Stomach (tissue), 9 donors: ENCODE measurements around the gene UMAD1. TPM values are rescaled to one million over a fixed set of nuclear protein-coding genes. Genes with fewer than 3 reads are reported as not detected.

Source experiments
- DNase-seq, 2 donors: peaks; one replicate each; pipeline versions ENCODE4 v3.0.0 to v3.0.0-alpha.2; 2013 to 2019
- H3K27ac ChIP-seq, 5 donors: fragments of 200-600 bp in 4 of 5; sonication (generic) in 4 of 5; one replicate each; pipeline ENCODE4 v1.5.1; 2013 to 2019; ENCODE audit warnings: mild to moderate bottlenecking in 1 of 5, moderate library complexity in 1 of 5
- H3K27me3 ChIP-seq, 3 donors: fragments of 200-600 bp; sonication (generic); one replicate each; pipeline ENCODE4 v1.5.1; 2017 to 2019; ENCODE audit warnings: mixed run types in 1 of 3
- H3K36me3 ChIP-seq, 4 donors: fragments of 200-600 bp; sonication (generic); 1 replicate in 3 of 4; 2 replicates in 1 of 4; pipeline ENCODE4 v1.5.1; 2016 to 2019
- H3K4me1 ChIP-seq, 4 donors: fragments of 200-600 bp; sonication (generic); one replicate each; pipeline ENCODE4 v1.5.1; 2016 to 2019
- H3K4me3 ChIP-seq, 4 donors: fragments of 200-600 bp; sonication (generic) in 3 of 4; one replicate each; pipeline ENCODE4 v1.5.1; 2016 to 2019; ENCODE audit warnings: mild to moderate bottlenecking in 1 of 4
- H3K9me3 ChIP-seq, 4 donors: fragments of 200-600 bp; sonication (generic); one replicate each; pipeline ENCODE4 v1.5.1; 2016 to 2019
- EP300 ChIP-seq: sonication (generic); formaldehyde crosslinking; IDR thresholded peaks from one replicate; pipeline ENCODE4 v1.6.1; 2017; ENCODE audit warnings: antibody characterized with exemption
- POLR2A ChIP-seq, 4 donors: fragments of 450-650 bp; IDR thresholded peaks; one replicate each; pipeline ENCODE4 v1.6.1; 2016; ENCODE audit warnings: antibody characterized with exemption in 4 of 4, control low read depth in 2 of 4, mild to moderate bottlenecking in 1 of 4, moderate library complexity in 1 of 4
- POLR2AphosphoS5 ChIP-seq, 3 donors: sonication (generic); formaldehyde crosslinking; IDR thresholded peaks; one replicate each; pipeline ENCODE4 v1.6.1; 2016; ENCODE audit warnings: antibody characterized with exemption in 3 of 3
- WGBS, 5 donors: extraction: QIAGEN DNeasy Blood & Tissue Kit in 3 of 5; methylation state at CpG; one replicate each; pipeline versions ENCODE4 v1.1.5 to v1.1.7; 2013 to 2018; 5-methylcytosine and 5-hydroxymethylcytosine counted together
- intact Hi-C: fragments of 100-400 bp; cut with DNase I; formaldehyde crosslinking; loops from one replicate; pipeline ENCODE4 v1.15.1; 2023; ENCODE audit warnings: low total_unique reads
- polyA plus RNA-seq, 3 donors: library from polyadenylated mRNA; stranded (reverse); fragments of 200-250 nt; gene quantifications; one replicate each; pipeline ENCODE4 v1.2.3, GENCODE V29; 2013
- total RNA-seq, 5 donors: library from RNA; depleted of rRNA; stranded (reverse); fragments of >200 nt; gene quantifications; one replicate each; pipeline versions ENCODE4 v1.1.0 to v1.2.3, GENCODE V29; 2014 to 2016
- TF ChIP-seq, protein P1 (sequence below), 7 experiments: fragments of 450-650 bp in 4 of 7; fragments of 200-600 bp in 3 of 7; sonication (generic) in 3 of 7; IDR thresholded peaks; one replicate each; pipeline ENCODE4 v1.5.1; 2016 to 2019; ENCODE audit warnings: antibody characterized with exemption in 7 of 7, control low read depth in 2 of 7, mild to moderate bottlenecking in 1 of 7
- donor health status: healthy with polysubstance abuse.
- donor health status: Bipolar disorder and iron deficiency.
- donor health status: healthy.

The UMAD1 gene
- total and polyA plus RNA-seq, 8 donors: 7.8 to 175 (median 30.1) TPM

- no peaks in the 10 kb centered on the region for H3K9me3 ChIP-seq
- 90 to 95% (median 93%) methylated on average over 5 of the region's 5 CpGs for WGBS, 5 donors
- peak overlapping the region in 1 of 4 donors; percentile 5 for H3K4me3 ChIP-seq
- no peaks in the 10 kb centered on the region for H3K27me3 ChIP-seq
- H3K4me1 ChIP-seq: peaks cover 4 to 75% (median 37%) of the 10 kb centered on the region in 4 donors
- DNase-seq: no peak
- intact Hi-C loops: no loop called here
- H3K27ac ChIP-seq: peak overlapping the region in 1 of 5 donors; percentile 42
- H3K36me3 ChIP-seq: no peaks in the 10 kb centered on the region
- TF ChIP-seq POLR2A (IDR thresholded peaks at IDR 0.05): no peak
- no peak for TF ChIP-seq EP300
- TF ChIP-seq, protein P1, sequence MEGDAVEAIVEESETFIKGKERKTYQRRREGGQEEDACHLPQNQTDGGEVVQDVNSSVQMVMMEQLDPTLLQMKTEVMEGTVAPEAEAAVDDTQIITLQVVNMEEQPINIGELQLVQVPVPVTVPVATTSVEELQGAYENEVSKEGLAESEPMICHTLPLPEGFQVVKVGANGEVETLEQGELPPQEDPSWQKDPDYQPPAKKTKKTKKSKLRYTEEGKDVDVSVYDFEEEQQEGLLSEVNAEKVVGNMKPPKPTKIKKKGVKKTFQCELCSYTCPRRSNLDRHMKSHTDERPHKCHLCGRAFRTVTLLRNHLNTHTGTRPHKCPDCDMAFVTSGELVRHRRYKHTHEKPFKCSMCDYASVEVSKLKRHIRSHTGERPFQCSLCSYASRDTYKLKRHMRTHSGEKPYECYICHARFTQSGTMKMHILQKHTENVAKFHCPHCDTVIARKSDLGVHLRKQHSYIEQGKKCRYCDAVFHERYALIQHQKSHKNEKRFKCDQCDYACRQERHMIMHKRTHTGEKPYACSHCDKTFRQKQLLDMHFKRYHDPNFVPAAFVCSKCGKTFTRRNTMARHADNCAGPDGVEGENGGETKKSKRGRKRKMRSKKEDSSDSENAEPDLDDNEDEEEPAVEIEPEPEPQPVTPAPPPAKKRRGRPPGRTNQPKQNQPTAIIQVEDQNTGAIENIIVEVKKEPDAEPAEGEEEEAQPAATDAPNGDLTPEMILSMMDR (IDR thresholded peaks at IDR 0.05): no peak
- no peak for TF ChIP-seq POLR2AphosphoS5 (IDR thresholded peaks at IDR 0.05)
These were observed 128.6 kb downstream of the UMAD1 start for GRCh38 chr7:7768977-7769709.

GRCh38 chr7:7769710-7770627 is 129.4 kb downstream of the UMAD1 start:
- WGBS, 5 donors: 87 to 91% (median 90%) methylated on average over 8 of the region's 8 CpGs
- Histone ChIP-seq H3K36me3 (no peaks in the 10 kb centered on the region), H3K9me3 (no peaks in the 10 kb centered on the region), H3K27me3 (no peaks in the 10 kb centered on the region), H3K27ac (peak overlapping the region in 1 of 5 donors; percentile 42), H3K4me1 (peaks cover 4 to 67% (median 32%) of the 10 kb centered on the region in 4 donors), H3K4me3 (peak overlapping the region in 1 of 4 donors; percentile 5)
- no peak for DNase-seq
- peak in 1 of 3 donors; percentile 29 for TF ChIP-seq POLR2AphosphoS5 (IDR thresholded peaks at IDR 0.05)
- TF ChIP-seq, protein P1 (IDR thresholded peaks at IDR 0.05): no peak
- intact Hi-C loops: no loop called here

DNA sequence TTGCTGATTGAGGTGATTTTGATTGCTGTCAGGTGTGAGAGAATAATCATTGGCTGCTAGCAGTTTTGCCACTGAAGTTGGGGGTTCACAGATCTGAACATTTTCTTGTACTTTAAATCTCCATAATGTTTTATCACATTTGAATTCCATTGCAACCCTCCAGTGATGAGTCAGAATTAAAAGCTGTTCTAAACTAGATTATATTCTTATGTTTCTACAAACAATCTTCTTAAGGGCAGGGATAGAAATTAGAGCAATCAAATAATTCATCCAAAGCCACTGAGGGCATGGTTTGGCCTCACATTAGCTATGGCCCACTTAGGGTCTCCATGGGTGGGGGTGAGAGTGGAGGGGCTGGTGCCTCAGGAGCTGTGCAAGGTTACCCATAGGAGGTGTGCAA is 130.9 kb downstream of the UMAD1 start:
- TF ChIP-seq POLR2AphosphoS5 (IDR thresholded peaks at IDR 0.05) (no peak), EP300 (no peak), POLR2A (IDR thresholded peaks at IDR 0.05) (no peak)
- TF ChIP-seq, protein P1 (IDR thresholded peaks at IDR 0.05): no peak
- H3K27ac ChIP-seq: no peak overlapping the region
- peaks cover 0 to 52% (median 22%) of the 10 kb centered on the region in 4 donors for H3K4me1 ChIP-seq
- H3K27me3 ChIP-seq: no peaks in the 10 kb centered on the region
- H3K9me3 ChIP-seq: no peaks in the 10 kb centered on the region
- H3K36me3 ChIP-seq: no peaks in the 10 kb centered on the region
- H3K4me3 ChIP-seq: no peak overlapping the region
- DNase-seq: no peak
- intact Hi-C loops: no loop called here

GRCh38 chr7:7772397-7772821 is 131.9 kb downstream of the UMAD1 start:
- DNase-seq: no peak
- Histone ChIP-seq H3K27me3 (no peaks in the 10 kb centered on the region), H3K4me1 (peaks cover 0 to 49% (median 17%) of the 10 kb centered on the region in 4 donors), H3K9me3 (no peaks in the 10 kb centered on the region), H3K27ac (no peak overlapping the region), H3K36me3 (no peaks in the 10 kb centered on the region), H3K4me3 (no peak overlapping the region)
- WGBS, 5 donors: 58 to 74% (median 70%) methylated on average over 6 of the region's 6 CpGs
- intact Hi-C loops: no loop called here
- TF ChIP-seq POLR2A (IDR thresholded peaks at IDR 0.05) (no peak), EP300 (no peak), POLR2AphosphoS5 (IDR thresholded peaks at IDR 0.05) (no peak)
- TF ChIP-seq, protein P1 (IDR thresholded peaks at IDR 0.05): no peak
